ENCODE measurements around the gene DECR2.

DNA sequence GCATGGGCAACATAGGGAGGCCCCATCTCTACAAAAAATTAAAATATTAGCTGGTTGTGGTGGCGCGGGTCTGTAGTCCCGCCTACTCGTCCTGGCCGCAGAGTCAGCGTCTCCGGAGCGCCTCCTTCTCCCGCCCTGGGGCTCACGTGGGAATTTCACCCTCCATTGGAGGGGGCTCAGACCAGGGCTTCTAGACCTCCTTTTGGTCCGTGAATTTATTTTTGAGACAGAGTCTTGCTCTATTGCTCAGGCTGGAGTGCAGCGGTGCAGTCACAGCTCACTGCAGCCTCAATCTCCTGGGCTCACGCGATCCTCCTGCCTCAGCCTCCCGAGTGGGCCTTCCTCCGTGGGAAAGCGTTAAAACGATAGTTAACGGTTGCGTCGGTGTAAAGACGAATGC lies 5.1 kb upstream of the DECR2 start:
- TF ChIP-seq, protein P1, sequence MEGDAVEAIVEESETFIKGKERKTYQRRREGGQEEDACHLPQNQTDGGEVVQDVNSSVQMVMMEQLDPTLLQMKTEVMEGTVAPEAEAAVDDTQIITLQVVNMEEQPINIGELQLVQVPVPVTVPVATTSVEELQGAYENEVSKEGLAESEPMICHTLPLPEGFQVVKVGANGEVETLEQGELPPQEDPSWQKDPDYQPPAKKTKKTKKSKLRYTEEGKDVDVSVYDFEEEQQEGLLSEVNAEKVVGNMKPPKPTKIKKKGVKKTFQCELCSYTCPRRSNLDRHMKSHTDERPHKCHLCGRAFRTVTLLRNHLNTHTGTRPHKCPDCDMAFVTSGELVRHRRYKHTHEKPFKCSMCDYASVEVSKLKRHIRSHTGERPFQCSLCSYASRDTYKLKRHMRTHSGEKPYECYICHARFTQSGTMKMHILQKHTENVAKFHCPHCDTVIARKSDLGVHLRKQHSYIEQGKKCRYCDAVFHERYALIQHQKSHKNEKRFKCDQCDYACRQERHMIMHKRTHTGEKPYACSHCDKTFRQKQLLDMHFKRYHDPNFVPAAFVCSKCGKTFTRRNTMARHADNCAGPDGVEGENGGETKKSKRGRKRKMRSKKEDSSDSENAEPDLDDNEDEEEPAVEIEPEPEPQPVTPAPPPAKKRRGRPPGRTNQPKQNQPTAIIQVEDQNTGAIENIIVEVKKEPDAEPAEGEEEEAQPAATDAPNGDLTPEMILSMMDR (IDR thresholded peaks at IDR 0.05 in 4 of 5, conservative IDR thresholded peaks at IDR 0.05 in 1 of 5): no peak
- TF ChIP-seq POLR2A (IDR thresholded peaks at IDR 0.05): no peak

All from gastrocnemius medialis (tissue), 4 donors.